IMR-90 (cell line): ENCODE results near the gene PTAR1. TPM values are rescaled to one million over a fixed set of nuclear protein-coding genes. Genes with fewer than 3 reads are reported as not detected.

Experiments used
- ATAC-seq: fragments of 200-7000 bp; cut with Tn5 transposase; 2 replicates; pipeline ENCODE4 v1.9.1; 2020; ENCODE audit warnings: low read depth, mild to moderate bottlenecking, moderate library complexity
- BruUV-seq: library from RNA; stranded (reverse); fragments of 400-500 nt; replicated peaks from 2 replicates; lab custom pipeline; 2021; lab: Mats Ljungman, UMichigan
- CTCF ChIA-PET: fragments of 300-600 bp; formaldehyde crosslinking; extraction: SDS; loops from one replicate; lab custom pipeline; 2021; ENCODE audit warnings: antibody characterized with exemption; lab: Yijun Ruan, JAX
- POLR2A ChIA-PET: fragments of 300-600 bp; sonication (Branson Sonifier 250); formaldehyde crosslinking; loops from one replicate; lab custom pipeline; 2022; ENCODE audit warnings: antibody characterized with exemption; ENCODE audit not compliant: unreplicated experiment; lab: Charles Lee
- DNase-seq: peaks from one replicate; pipeline ENCODE4 v3.0.0; 2013
- H2AFZ ChIP-seq: replicated peaks from 2 replicates; pipeline ENCODE3; 2013; ENCODE audit warnings: low read length, mild to moderate bottlenecking; ENCODE audit not compliant: poor library complexity
- H2AK5ac ChIP-seq: 2 replicates; pipeline ENCODE4 v1.6.1; 2013; ENCODE audit warnings: low read depth, low read length, inconsistent platforms
- H2AK9ac ChIP-seq: replicated peaks from 2 replicates; pipeline ENCODE3; 2013; ENCODE audit warnings: mild to moderate bottlenecking, low read depth, low read length, moderate library complexity; ENCODE audit not compliant: poor library complexity
- H2BK120ac ChIP-seq: 2 replicates; pipeline ENCODE4 v1.6.1; 2013; ENCODE audit warnings: low read depth, low read length, inconsistent platforms
- H2BK15ac ChIP-seq: 3 replicates; pipeline ENCODE4 v1.6.1; 2013; ENCODE audit warnings: low read depth, low read length, inconsistent platforms
- H2BK20ac ChIP-seq: 2 replicates; pipeline ENCODE4 v1.6.1; 2013; ENCODE audit warnings: low read depth, mild to moderate bottlenecking, inconsistent platforms, low read length, moderate library complexity
- H2BK5ac ChIP-seq: 2 replicates; pipeline ENCODE4 v1.6.1; 2013; ENCODE audit warnings: mild to moderate bottlenecking, low read depth, low read length, inconsistent platforms; ENCODE audit not compliant: poor library complexity, severe bottlenecking
- H3K14ac ChIP-seq: replicated peaks from 2 replicates; pipeline ENCODE4 v1.6.1; 2013; ENCODE audit warnings: low read depth, low read length, inconsistent platforms
- H3K18ac ChIP-seq: 2 replicates; pipeline ENCODE4 v1.6.1; 2013; ENCODE audit warnings: low read depth, low read length, control low read depth
- H3K23ac ChIP-seq: 2 replicates; pipeline ENCODE4 v1.6.1; 2013; ENCODE audit warnings: low read depth, low read length, inconsistent platforms
- H3K27ac ChIP-seq: 2 replicates; pipeline ENCODE4 v1.5.1; 2013; ENCODE audit warnings: mild to moderate bottlenecking, control low read depth, low read length; ENCODE audit not compliant: insufficient read depth
- H3K27me3 ChIP-seq: 2 replicates; pipeline ENCODE4 v1.6.1; 2013; ENCODE audit warnings: low read length; ENCODE audit not compliant: control insufficient read depth, insufficient read depth
- H3K36me3 ChIP-seq: 2 replicates; pipeline ENCODE4 v1.6.1; 2013; ENCODE audit warnings: low read length, mixed read lengths; ENCODE audit not compliant: control insufficient read depth, insufficient read depth
- H3K4ac ChIP-seq: 2 replicates; pipeline ENCODE4 v1.6.1; 2013; ENCODE audit warnings: low read depth, low read length, inconsistent platforms
- H3K4me1 ChIP-seq: 2 replicates; pipeline ENCODE4 v1.6.1; 2013; ENCODE audit warnings: low read length, mixed read lengths; ENCODE audit not compliant: control insufficient read depth, insufficient read depth
- H3K4me2 ChIP-seq: 2 replicates; pipeline ENCODE4 v1.6.1; 2013; ENCODE audit warnings: low read depth, mild to moderate bottlenecking, control low read depth, low read length, moderate library complexity
- H3K4me3 ChIP-seq: 2 replicates; pipeline ENCODE4 v1.5.1; 2013; ENCODE audit warnings: low read depth, mild to moderate bottlenecking, control low read depth, low read length, moderate library complexity; ENCODE audit not compliant: insufficient read depth
- H3K56ac ChIP-seq: 2 replicates; pipeline ENCODE4 v1.6.1; 2013; ENCODE audit warnings: low read length, inconsistent platforms; ENCODE audit not compliant: insufficient read depth; ENCODE audit errors: extremely low read depth
- H3K79me1 ChIP-seq, 2 experiments: 2 replicates each; pipeline ENCODE4 v1.6.1; 2013; ENCODE audit warnings: low read length in 2 of 2, inconsistent platforms in 1 of 2, low read depth in 1 of 2
- H3K9ac ChIP-seq: 2 replicates; pipeline ENCODE4 v1.6.1; 2013; ENCODE audit warnings: low read depth, low read length, control low read depth
- H3K9me1 ChIP-seq: 2 replicates; pipeline ENCODE4 v1.6.1; 2013; ENCODE audit warnings: low read length, inconsistent platforms; ENCODE audit not compliant: insufficient read depth
- H3K9me3 ChIP-seq: 2 replicates; pipeline ENCODE4 v1.6.1; 2013; ENCODE audit warnings: low read length; ENCODE audit not compliant: control insufficient read depth, insufficient read depth
- H4K20me1 ChIP-seq: 2 replicates; pipeline ENCODE4 v1.6.1; 2013; ENCODE audit warnings: low read length, inconsistent platforms; ENCODE audit not compliant: insufficient read depth
- H4K5ac ChIP-seq: 2 replicates; pipeline ENCODE4 v1.6.1; 2013; ENCODE audit warnings: mild to moderate bottlenecking, low read depth, low read length, control low read depth
- H4K8ac ChIP-seq, 2 experiments: 2 replicates each; pipeline ENCODE4 v1.6.1; 2013; ENCODE audit warnings: low read depth in 2 of 2, low read length in 2 of 2, control low read depth in 1 of 2, inconsistent platforms in 1 of 2
- H4K91ac ChIP-seq: 2 replicates; pipeline ENCODE4 v1.6.1; 2013; ENCODE audit warnings: low read depth, low read length, inconsistent platforms; ENCODE audit not compliant: insufficient read depth
- CEBPB ChIP-seq: IDR thresholded peaks from 2 replicates; pipeline ENCODE4 v1.6.1; 2012; ENCODE audit warnings: low read depth, low read length, improper control_type of control experiment
- CHD1 ChIP-seq: IDR thresholded peaks from 2 replicates; pipeline ENCODE4 v1.6.1; 2012; ENCODE audit warnings: low read depth, low read length, improper control_type of control experiment
- MAFK ChIP-seq: IDR thresholded peaks from 2 replicates; pipeline ENCODE4 v1.6.1; 2012; ENCODE audit warnings: low read depth, low read length, improper control_type of control experiment
- NFE2L2 ChIP-seq: fragments of 150-350 bp; IDR thresholded peaks from 2 replicates; pipeline ENCODE4 v1.6.1; 2016; ENCODE audit warnings: low read depth, mild to moderate bottlenecking, low read length
- RAD21 ChIP-seq: IDR thresholded peaks from 2 replicates; pipeline ENCODE4 v1.6.1; 2012; ENCODE audit warnings: low read length, improper control_type of control experiment
- RCOR1 ChIP-seq: IDR thresholded peaks from 2 replicates; pipeline ENCODE4 v1.6.1; 2012; ENCODE audit warnings: mild to moderate bottlenecking, low read length, improper control_type of control experiment; ENCODE audit not compliant: insufficient replicate concordance
- SMC3 ChIP-seq: fragments of 150-350 bp; IDR thresholded peaks from 2 replicates; pipeline ENCODE4 v1.6.1; 2016; ENCODE audit warnings: low read depth, mild to moderate bottlenecking, antibody characterized with exemption, low read length, moderate library complexity
- WGBS, 2 experiments: methylation state at CpG; one replicate each; pipeline versions ENCODE4 v1.1.5 to v1.1.7; 2013; ENCODE audit warnings: missing lambda C conversion rate in 2 of 2; ENCODE audit not compliant: insufficient read length in 1 of 2; ENCODE audit errors: extremely low coverage in 2 of 2; 5-methylcytosine and 5-hydroxymethylcytosine counted together
- dilution Hi-C: fragments of 300-500 bp; cut with HindIII; formaldehyde crosslinking; loops from one replicate; pipeline ENCODE4 v1.14.3; 2018; ENCODE audit warnings: low sequenced_read_pairs; ENCODE audit not compliant: unreplicated experiment
- in situ Hi-C: fragments of 300-500 bp; cut with MboI; formaldehyde crosslinking; loops from 3 replicates; pipeline ENCODE4 v1.14.3; 2019; ENCODE audit warnings: low sequenced_read_pairs, inconsistent platforms, mixed read lengths
- intact Hi-C: fragments of 100-400 bp; cut with micrococcal nuclease; formaldehyde crosslinking; loops from 2 replicates; pipeline ENCODE4 v1.10.0; 2022
- polyA plus RNA-seq, 3 experiments: library from polyadenylated mRNA; depleted of rRNA; stranded (reverse); fragments of >200 nt; gene quantifications; 2 replicates each; pipeline ENCODE4 v1.2.3, GENCODE V29; 2012; ENCODE audit warnings: low replicate concordance in 1 of 3
- total RNA-seq: library from RNA; depleted of rRNA; stranded (reverse); fragments of >200 nt; gene quantifications from 2 replicates; pipeline ENCODE4 v1.2.3, GENCODE V29; 2012

Gene PTAR1
- total and polyA plus RNA-seq, 2 of the 4 experiments (the other 2 are of a cell fraction), result 10.6 to 110 TPM

GRCh38 chr9:69757996-69758675 is 1.7 kb downstream of the PTAR1 start:
- Histone ChIP-seq H3K79me1 (peaks cover 12 to 47% of the 10 kb centered on the region in 2 experiments; a peak in 3 of 4 replicates), H2AFZ (peak overlapping the region; percentile 39), H4K91ac (0 out of 2 replicates have a peak overlapping the region, but pooled peaks have one; percentile 31), H2BK20ac (no peak overlapping the region), H4K8ac (peak overlapping the region in 1 of 2 experiments; percentile 8; a peak in 1 of 4 replicates), H3K4me1 (peaks cover 1% of the 10 kb centered on the region; the same call in 1 of the 2 replicates), H4K20me1 (peaks cover 12% of the 10 kb centered on the region; the same call in 1 of the 2 replicates), H3K23ac (peak overlapping the region; percentile 85), H3K4me2 (peak overlapping the region; percentile 100), H3K36me3 (no peaks in the 10 kb centered on the region; the same call in 1 of the 2 replicates), H3K9me1 (no peaks in the 10 kb centered on the region), H2BK15ac (no peak overlapping the region), H2AK5ac (peak overlapping the region; percentile 13; the same call in 1 of the 2 replicates), H3K14ac (peak overlapping the region; percentile 74), H2BK5ac (peak overlapping the region; percentile 47), H3K9me3 (no peaks in the 10 kb centered on the region), H3K56ac (no peak overlapping the region), H3K4me3 (peak overlapping the region; percentile 40), H3K4ac (0 out of 2 replicates have a peak overlapping the region, but pooled peaks have one; percentile 63), H3K18ac (no peak overlapping the region), H2AK9ac (no peak overlapping the region), H3K9ac (peak overlapping the region; percentile 1; the same call in 1 of the 2 replicates), H4K5ac (0 out of 2 replicates have a peak overlapping the region, but pooled peaks have one; percentile 5), H3K27ac (0 out of 2 replicates have a peak overlapping the region, but pooled peaks have one; percentile 2), H3K27me3 (no peaks in the 10 kb centered on the region), H2BK120ac (0 out of 2 replicates have a peak overlapping the region, but pooled peaks have one; percentile 35)
- ATAC-seq (no peak), DNase-seq (peak; percentile 46)
- TF ChIP-seq SMC3 (no peak), NFE2L2 (no peak), CHD1 (no peak), CEBPB (no peak), RAD21 (no peak), MAFK (no peak), RCOR1 (no peak)
- intact Hi-C loops (no loop called here), dilution Hi-C loops (no loop called here), in situ Hi-C loops (no loop called here)
- no TSS peak for BruUV-seq
- WGBS, 2 experiments, result 100% methylated on average over 2 of the region's 6 CpGs; no CpG with 5 or more reads in 1 of the 2 experiments
- ChIA-PET POLR2A (interaction anchor here (0.7 kb wide), 1 partner anchor 689 kb away, joined by 3 read pairs; no protein-coding TSS in a partner anchor), CTCF (interaction anchor here (0.6 to 1.5 kb wide), 3 partner anchors 11 to 85 kb away, joined by 3 to 7 read pairs (median 6); partner anchors contain the start of gene APBA1)
